ENCODE results near the gene NSD1.
"Not testable (repeated sequence)": the region's sequence is repeated elsewhere in the genome, so short reads cannot be mapped to it uniquely, and the experiment has no call there.

Gene NSD1

DNA sequence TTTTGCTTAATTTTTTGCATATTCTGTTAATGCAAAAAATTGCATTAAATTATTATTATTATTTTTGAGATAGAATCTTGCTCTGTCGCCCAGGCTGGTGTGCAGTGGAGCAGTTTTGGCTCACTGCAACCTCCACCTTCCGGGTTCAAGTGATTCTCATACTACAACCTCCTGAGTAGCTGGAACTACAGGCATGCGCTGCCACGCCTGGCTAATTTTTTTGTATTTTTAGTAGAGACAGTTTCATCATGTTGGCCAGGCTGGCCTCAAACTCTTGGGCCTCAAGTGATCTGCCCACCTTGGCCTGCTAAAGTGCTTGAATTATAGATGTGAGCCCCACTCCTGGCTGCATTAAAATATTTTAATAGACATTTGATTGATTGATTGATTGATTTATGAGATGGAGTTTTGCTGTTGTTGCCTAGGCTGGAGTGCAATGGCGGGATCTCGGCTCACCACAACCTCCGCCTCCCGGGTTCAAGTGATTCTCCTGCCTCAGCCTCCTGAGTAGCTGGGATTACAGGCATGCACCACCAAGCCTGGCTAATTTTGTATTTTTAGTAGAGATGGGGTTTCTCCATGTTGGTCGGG, 44.4 kb downstream of the NSD1 start:
- DNase-seq: not testable (repeated sequence)

DNA sequence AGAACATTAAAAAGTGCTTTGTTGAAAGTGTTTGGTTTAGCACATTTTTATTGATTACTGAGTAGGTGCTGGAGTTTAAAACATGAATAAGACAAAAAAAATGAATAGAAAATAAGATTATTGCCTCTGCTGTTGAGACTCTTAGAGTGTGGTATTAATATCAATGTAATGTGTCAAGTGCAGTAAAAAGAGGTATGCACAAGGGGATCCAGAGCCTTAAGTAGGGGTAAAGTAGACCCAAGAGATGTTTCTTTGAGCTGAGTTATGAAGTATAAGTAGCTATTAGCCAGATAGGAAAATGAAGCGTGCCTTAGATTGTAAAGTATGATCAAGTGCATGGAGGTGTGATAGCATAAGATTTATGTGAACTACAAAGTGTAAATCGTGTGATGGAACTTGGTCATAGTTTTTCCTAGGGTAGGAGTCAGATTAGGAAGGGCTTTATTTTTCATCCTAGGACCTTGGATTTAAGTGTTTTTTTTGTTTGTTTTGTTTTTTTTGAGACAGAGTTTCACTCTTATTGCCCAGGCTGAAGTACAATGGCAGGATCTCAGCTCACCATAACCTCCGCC, 45.2 kb downstream of the NSD1 start:
- no peak for DNase-seq

DNA sequence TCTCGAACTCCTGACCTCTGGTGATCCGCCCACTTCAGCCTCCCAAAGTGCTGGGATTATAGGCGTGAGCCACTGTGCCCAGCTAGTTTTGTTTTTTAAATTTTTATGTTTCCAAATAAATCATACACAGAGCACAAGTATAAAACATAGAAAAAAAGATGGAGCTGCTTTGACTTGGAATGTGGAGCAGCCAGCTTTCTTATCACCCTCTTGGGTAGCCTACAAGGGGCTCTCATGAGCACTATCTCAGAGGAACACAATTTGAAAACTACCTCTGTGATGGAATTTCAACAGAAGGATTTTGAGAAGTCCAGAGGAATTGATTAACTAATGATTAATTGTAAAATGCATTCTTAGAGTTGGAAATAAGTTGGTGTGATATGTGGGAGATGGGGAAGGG, 45.9 kb downstream of the NSD1 start:
- no peak for DNase-seq

DNA sequence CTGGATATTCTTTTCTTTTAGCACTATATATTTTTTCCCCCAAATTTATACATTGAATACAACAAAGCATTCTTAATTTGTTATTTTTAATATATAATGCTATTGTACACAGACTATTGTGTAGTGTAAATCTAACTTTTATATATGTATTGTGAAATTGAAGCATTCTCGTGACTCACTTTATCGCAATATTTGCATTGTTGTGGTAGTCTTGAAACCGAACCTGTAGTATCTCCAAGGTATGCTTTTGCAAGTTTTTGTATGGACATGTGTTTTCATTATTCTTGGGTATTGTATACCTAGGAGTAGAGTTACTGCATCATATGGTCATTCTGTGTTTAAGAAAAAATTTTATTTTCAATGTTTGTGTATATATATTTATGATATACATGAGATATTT, 49.6 kb downstream of the NSD1 start:
- no peak for DNase-seq

DNA sequence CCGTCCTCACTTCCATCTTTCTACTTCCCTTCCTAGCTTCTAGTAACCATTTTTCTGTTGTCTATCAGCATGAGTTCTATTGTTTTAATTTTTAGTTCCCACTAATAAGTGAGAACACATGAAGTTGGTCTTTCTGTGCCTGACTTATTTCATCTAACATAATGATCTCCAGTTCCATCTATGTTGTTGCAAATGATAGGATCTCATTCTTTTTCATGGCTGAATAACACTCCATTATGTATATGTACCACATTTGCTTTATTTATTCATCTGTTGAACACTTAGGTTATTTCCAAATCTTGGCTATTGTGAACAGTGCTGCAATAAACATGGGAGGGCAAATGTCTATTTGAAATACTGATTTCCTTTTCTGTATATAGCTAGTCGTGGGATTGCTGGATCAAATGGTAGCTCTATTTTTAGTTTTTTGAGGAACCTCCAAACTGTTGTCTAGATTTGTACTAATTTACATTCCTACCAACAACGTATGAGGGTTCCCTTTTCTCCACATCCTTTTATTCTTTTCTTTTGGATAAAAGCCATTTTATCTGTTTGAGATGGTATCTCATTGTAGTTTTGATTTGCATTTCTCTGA, 50.3 kb downstream of the NSD1 start:
- no peak for DNase-seq

DNA sequence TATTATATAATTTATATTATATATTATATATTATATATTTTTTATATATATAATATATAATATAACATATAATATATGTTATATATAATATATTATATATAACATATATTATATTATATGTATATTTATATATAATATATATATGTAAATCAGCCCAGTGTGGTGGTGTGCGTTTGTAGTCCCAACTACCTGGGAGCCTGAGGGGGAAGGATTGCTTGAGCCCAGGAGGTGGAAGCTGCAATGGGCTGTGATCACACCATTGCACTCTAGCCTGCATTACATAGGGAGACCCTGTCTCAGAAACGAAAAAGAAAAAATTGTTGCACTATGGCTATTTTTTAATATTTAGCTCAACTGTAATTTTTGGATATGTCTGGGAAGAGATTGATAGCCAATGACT, 52.4 kb downstream of the NSD1 start:
- DNase-seq: no peak

DNA sequence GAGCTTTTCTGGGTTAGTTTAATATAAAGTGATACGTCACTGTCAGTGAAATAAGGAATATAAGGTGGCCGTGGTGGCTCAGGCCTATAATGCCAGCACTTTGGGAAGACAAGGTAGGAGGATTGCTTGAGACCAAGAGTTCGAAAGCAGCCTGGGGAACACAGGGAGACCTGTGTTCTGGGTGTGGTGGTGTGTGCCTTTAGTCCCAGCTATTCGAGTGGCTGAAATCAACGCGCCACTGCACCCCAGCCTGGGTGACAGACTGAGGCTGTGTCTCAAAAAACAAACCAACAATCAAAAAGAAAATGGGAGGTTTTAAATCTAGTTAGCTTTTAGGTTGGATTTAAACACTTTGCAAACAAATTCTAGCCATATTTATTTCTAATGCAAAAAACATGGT, 53.1 kb downstream of the NSD1 start:
- no peak for DNase-seq

DNA sequence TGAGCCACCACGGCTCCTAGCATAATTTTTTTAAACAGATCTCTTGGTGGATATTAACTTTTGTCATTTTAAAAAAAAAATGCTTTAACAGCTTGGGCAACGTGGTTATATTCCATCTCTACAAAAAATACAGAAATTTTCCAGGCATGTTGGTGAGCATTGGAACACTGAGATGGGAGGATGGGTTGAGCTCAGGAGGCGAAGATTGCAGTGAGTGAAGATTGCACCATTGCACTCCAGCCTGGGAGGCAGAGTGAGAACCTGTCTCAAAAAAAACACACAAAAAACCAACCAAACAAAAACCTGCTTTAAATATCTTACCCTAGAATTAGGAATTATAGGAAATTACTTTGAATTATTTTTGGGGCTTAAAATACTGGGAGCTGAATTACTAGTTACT, 55.2 kb downstream of the NSD1 start:
- no peak for DNase-seq

DNA sequence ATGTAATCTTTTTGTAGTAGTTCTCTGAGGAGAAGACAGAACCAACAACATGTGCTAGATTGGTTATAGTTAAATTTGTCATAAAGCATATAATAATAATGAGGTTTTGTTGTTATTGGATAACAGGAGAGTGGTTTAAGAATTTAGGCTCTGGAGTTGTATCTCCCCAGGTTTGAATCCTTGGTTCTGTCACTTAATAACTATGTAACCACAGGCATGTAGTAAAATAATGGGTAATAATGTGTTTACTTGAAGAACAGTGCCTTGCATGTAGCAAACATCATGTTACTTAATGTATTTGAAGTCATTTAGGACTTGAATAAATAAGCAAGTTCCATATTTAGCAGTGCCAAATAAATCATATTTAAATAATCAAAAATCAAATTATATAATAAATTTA, 55.8 kb downstream of the NSD1 start:
- DNase-seq: peak; percentile 25

DNA sequence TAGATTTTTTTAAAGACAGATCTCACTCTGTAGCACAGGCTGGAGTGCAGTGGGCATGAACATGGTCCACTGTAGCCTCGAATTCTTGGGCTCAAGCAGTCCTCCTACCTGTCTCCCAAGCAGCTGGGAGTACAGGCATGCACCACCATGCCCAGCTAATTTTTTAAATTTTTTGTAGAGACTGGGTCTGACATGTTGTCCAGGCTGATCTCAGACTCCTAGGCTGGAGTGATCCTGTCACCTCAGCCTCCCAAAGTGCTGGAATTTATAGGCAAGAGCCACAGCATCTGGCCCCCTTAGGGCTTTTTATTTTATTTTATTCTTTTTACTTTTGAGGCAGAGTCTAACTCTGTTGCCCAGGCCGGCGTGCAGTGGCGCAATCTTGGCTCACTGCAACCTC, 56.4 kb downstream of the NSD1 start:
- DNase-seq: no peak

DNA sequence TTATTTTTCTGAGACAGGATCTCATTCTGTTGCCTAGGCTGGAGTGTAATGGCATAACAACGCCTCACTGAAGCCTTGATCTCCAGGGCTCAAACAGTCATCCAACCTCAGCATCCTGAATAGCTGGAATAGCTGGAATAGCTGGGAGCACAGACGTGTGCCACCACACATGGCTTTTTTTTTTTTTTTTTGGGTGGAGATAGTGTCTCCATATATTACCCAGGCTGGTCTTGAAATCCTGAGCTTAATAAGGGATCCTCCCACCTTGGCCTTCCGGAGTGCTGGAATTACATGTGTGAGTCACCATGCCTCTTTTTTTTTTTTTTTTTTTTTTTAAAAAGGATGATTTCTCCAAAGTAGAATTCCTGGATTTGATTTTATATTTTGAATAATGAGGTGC, 60.7 kb downstream of the NSD1 start:
- peak; percentile 98 for DNase-seq

DNA sequence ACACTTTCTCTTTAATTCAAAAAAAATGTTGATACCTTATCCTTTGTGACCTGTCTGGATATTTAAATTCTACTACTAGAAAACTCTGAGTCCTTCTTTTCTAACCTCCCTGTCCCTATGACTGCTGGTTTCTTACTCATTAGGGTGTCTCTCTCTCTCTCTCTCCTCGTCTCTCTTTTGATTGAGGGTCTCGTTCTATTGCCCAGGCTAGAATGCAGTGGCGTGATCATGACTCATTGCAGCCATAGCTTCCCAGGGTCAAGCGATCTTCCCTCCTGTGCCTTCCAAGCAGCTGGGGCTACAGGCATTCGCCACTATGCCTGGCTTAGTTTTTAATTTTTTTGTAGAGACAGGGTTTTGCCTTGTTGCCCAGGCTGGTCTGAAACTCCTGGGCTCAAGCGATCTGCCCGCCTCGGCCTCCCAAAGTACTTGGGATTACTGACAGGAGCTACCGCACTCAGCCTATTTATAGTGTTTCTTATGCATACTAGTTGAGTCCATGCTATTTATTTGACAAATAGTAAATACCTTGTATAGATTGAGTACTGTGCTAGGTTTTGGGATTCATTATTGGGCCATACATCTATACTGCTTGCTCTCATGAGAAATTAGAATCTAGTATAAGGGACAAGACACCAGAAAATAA, 61.9 kb downstream of the NSD1 start:
- DNase-seq: no peak

DNA sequence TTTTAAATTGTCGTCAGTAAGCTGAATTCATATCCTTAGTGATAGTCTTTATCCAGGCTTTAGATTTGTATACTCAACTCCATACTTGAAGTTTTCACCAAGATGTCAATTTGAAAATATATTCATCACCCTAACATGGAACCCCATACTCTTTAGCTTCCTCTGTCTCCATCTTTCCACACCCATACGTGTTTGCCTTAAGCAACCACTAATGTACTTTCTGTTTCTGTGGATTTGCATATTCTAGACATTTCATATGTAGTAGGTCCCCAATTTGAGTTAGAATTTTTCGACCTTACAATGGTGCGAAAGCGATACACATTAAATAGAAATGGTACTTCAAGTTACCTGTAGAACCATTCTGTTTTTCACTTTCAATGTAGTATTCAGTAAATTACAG, 65.2 kb downstream of the NSD1 start:
- no peak for DNase-seq

DNA sequence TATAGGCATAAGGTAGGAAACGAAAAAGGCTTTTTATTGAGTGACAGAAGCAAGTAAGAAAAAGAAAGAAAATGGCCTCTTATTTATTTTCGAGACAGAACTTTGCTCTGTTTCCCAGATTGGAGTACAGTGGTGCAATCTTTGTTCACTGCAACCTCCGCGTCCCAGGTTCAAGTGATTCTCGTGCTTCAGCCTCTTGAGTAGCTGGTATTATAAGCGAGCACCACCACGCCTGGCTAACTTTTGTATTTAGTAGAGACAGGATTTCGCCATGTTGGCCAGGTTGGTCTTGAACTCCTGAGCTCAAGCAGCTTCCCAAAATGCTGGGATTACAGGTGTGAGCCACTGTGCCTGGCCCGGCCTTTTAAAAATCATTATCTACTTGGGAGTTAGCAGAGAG, 70.7 kb downstream of the NSD1 start:
- DNase-seq: no peak

DNA sequence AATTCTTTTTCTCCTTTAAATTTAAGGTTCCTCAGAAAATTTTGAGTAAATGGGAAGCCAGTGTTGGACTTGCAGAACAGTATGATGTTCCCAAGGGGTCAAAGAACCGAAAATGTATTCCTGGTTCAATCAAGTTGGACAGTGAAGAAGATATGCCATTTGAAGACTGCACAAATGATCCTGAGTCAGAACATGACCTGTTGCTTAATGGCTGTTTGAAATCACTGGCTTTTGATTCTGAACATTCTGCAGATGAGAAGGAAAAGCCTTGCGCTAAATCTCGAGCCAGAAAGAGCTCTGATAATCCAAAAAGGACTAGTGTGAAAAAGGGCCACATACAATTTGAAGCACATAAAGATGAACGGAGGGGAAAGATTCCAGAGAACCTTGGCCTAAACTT, 76.0 kb downstream of the NSD1 start:
- no peak for DNase-seq

DNA sequence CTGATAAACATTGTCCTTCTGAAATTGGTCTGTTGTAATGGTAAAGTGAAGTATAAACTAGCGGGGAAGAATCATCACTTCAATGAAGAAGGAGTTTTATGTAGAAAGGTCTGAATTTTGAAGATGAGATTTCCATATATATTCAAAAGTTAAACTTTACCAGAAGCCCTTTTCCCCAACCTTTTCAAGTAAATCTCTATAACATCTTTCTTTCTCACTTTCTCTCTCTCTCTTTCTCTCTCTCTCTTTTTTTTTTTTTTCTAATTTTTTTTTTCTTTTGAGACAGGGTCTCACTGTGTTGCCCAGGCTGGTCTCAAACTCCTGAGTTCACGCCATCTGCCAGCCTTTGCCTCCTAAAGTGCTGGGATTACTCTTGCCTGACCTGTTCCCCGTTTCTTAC, 78.7 kb downstream of the NSD1 start:
- DNase-seq: no peak

DNA sequence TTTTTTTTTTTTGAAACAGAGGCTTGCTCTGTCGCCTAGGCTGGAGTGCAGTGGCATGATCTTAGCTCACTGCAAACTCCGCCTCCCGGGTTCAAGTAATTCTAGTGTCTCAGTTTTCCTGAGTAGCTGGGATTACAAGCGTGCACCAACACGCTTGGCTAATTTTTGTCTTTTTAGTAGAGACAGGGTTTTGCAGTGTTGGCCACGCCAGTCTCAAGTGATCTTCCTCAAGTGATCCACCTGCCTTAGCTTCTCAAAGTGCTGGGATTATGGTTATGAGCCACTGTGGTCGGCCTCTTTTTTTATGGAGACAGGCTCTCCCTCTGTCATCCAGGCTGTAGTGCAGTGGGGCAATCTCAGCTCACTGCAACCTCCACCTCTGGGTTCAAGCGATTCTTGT, 87.0 kb downstream of the NSD1 start:
- DNase-seq: no peak

DNA sequence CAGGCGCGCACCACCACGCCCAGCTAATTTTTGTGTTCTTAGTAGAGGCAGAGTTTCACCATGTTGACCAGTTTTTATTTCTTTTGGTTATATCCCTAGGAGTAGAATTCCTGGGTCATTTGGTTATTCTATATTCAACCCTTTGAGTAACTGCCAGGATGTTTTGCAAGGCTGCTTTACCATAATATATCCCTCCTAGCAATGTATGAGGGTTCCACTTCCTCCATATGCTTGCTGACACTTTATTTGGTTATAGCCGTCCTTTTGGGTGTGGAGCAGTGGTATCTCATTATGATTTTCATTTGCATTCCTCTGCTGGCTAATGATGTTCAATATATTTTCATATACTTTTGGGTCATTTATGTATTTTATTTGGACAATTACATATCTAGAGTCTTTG, 88.7 kb downstream of the NSD1 start:
- DNase-seq: no peak

DNA sequence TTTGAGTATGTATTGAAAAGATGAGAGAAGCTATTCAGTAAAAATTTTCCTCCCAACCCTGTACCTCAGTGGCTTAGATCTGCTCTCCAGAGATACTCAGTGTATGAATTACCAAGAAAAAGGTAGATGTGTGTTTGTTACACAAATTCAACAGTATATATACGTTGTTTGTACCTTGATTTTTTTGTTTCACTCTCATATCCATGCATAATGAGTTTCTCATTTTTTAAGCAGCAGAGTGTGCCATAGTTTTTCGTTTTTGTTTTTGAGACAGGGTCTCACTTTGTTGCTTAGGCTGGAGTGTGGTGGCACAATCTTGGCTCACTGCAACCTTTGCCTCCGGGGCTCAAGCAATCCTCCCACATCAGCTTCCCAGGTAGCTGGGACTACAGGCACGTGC, 92.2 kb downstream of the NSD1 start:
- DNase-seq: no peak

DNA sequence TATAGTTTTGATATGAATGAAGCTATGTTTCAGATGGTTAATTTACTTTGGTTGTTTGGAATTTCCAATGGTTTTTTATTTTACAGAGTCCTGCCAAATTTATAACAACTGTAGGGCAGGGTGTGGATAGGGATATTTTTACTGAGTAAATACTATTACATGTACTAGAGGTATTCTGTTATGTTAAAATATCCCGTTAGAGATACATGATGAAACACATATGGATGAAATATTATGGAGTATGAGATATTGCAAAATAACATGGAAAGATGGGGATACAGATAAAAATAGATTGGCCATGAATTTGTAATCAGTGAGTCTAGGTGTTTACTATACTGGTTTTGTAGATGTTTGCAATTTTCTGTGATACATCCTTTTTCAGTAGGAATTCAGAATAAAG, 93.3 kb downstream of the NSD1 start:
- DNase-seq: no peak

DNA sequence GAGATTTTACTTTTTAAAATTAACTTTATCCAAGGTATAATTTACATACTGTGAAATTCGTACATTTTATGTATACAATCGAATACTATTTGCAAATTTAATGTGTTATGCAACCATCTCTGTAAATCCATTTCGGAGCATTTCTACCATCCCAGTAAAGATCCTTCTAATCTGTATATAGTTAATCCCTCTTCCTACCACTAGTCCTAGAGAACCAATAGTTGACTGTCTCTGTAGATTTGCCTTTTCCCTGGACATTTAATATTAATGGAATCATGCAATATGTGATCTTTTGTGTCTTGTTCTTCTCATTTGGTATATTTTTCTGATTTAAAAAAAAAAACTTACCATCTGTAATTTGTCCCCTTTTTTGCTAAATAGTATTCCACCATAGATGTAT, 95.2 kb downstream of the NSD1 start:
- no peak for DNase-seq

DNA sequence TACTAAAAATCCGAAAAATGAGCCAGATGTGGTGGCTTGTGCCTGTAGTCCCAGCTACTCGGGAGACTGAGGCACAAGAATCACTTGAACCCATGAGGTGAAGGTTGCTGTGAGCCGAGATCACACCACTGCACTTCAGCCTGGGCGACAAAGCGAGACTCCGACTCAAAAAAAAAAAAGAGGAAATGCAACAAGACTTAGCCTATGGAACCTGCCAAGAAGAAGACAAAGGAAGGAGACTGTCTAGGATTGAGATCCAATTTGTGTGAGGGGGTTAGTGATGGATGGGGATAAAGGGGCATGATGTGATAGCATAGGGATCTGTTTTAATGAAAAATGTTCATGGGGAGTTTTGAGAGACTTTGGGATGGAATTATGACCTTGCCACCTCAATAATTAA, 97.1 kb downstream of the NSD1 start:
- no peak for DNase-seq

DNA sequence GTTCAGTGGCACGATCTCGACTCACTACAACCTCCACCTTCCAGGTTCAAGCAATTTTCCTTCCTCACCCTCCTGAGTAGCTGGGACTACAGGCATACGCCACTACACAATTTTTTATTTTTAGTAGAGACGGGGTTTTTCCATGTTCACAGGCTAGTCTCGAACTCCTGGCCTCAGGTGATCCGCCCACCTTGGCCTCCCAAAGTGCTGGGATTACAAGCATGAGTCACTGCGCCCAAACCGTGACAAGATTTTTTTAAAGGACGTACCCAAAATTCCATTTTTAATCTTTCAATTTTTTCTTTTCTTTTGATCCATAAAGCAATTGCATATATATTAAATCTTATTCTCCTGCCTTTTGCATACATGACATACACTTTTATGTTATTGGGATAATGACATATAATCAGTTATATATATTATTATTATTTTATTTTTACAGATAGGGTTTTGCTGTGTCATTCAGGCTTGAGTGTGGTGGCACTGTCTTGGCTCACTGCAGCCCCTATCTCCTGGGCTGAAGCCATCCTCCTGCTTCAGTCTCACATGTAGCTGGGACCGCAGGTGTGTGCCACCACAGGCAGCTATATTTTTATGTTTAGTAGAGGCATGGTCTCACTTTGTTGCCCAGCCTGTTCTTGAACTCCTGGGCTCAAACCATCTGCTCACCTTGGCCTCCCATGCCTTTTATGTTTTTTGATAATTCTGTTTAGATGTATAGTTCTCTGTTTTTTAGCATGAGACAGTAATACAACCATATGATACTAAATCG, 98.1 kb downstream of the NSD1 start:
- DNase-seq: no peak

DNA sequence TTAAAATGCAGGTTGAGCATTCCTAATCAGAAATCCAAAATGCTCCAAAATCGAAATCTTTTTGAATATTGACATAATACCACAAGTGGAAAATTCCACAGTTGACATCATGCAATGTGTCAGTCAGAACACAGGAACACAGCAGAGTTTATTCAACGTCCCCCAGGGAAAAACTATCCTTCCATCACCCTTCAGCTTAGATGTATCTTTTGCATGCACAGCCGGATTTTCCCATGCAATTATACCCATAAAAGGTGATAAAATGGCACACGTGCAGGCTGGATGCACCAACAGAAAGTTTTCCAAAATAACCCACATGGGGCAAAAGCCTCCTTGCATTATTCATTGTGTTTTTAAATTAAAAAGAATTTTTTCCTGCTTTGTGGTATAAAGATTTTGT, 98.8 kb downstream of the NSD1 start:
- no peak for DNase-seq

All from fibroblast of skin of abdomen (primary cell).